Right lobe of liver (tissue), 6 donors: ENCODE data around the gene FBXO8. TPM values are rescaled to one million over a fixed set of nuclear protein-coding genes. Genes with fewer than 3 reads are reported as not detected.

Experiments used
- ATAC-seq, 4 donors: fragments of 200-7000 bp; cut with Tn5 transposase; one replicate each; pipeline ENCODE4 v1.9.1; 2020; ENCODE audit warnings: mild to moderate bottlenecking in 4 of 4, moderate library complexity in 4 of 4
- DNase-seq, 3 donors: peaks; one replicate each; pipeline ENCODE4 v3.0.0-alpha.2; 2020
- H3K27ac ChIP-seq, 3 donors: fragments of 200-600 bp; one replicate each; pipeline ENCODE4 v1.8.0; 2022
- H3K27me3 ChIP-seq, 2 donors: fragments of 200-600 bp; one replicate each; pipeline ENCODE4 v1.8.0; 2022
- H3K36me3 ChIP-seq, 4 donors: fragments of 200-600 bp; sonication (generic) in 1 of 4; one replicate each; pipeline versions ENCODE4 v1.5.1 to v1.8.0; 2017 to 2022; ENCODE audit warnings: control low read depth in 1 of 4
- H3K4me1 ChIP-seq, 4 donors: fragments of 200-600 bp; sonication (generic) in 1 of 4; one replicate each; pipeline versions ENCODE4 v1.5.1 to v1.8.0; 2017 to 2022; ENCODE audit warnings: control low read depth in 1 of 4
- H3K4me3 ChIP-seq, 3 donors: fragments of 200-600 bp; one replicate each; pipeline ENCODE4 v1.8.0; 2022
- H3K9me3 ChIP-seq, 4 donors: fragments of 200-600 bp; sonication (generic) in 1 of 4; one replicate each; pipeline versions ENCODE4 v1.5.1 to v1.8.0; 2017 to 2022; ENCODE audit warnings: control low read depth in 1 of 4
- CTCF ChIP-seq, 4 donors: fragments of 200-600 bp in 3 of 4; fragments of 450-650 bp in 1 of 4; IDR thresholded peaks; one replicate each; pipeline versions ENCODE4 v1.5.1 to v1.8.0; 2016 to 2022; ENCODE audit warnings: antibody characterized with exemption in 4 of 4, mild to moderate bottlenecking in 2 of 4
- POLR2A ChIP-seq: fragments of 450-650 bp; IDR thresholded peaks from one replicate; pipeline ENCODE4 v1.6.1; 2017; ENCODE audit warnings: antibody characterized with exemption, mild to moderate bottlenecking
- whole genome bisulfite sequencing: methylation state at CpG from one replicate; pipeline ENCODE4 v1.1.6; 2018; ENCODE audit warnings: low coverage, low lambda C conversion rate; ENCODE audit not compliant: insufficient coverage; ENCODE audit errors: missing lambda C conversion rate; 5-methylcytosine and 5-hydroxymethylcytosine counted together
- intact Hi-C, 2 donors: fragments of 100-400 bp; cut with DNase I; formaldehyde crosslinking; loops; one replicate each; pipeline versions ENCODE4 v1.11.2 to v1.14.1; 2022
- total RNA-seq, 6 experiments: library from RNA; depleted of rRNA in 2 of 6; stranded (reverse); fragments of >200 nt in 2 of 6; fragmentation: NEBNext Ultra II Directional in 3 of 6; extraction: Animal tissue kit (Norgen Biotek cat#: 25700) in 3 of 6; gene quantifications; one replicate each; pipeline versions ENCODE4 v1.1.0 to v1.2.4, GENCODE V29; 2016 to 2023
- donor health status: DM: no; HTN: yes; CAD: no.
- donor health status: DM: no; HTN: no; CAD: no.
- donor health status: DM: no; HTN: no; CAD: no.
- donor health status: DM: no; HTN: yes; CAD: no.
- donor health status: DM: no; HTN: yes; CAD: no.

The FBXO8 gene
- total RNA-seq, 6 experiments from 2014 or later, result 22.9 to 73.3 (median 29.3) TPM

DNA sequence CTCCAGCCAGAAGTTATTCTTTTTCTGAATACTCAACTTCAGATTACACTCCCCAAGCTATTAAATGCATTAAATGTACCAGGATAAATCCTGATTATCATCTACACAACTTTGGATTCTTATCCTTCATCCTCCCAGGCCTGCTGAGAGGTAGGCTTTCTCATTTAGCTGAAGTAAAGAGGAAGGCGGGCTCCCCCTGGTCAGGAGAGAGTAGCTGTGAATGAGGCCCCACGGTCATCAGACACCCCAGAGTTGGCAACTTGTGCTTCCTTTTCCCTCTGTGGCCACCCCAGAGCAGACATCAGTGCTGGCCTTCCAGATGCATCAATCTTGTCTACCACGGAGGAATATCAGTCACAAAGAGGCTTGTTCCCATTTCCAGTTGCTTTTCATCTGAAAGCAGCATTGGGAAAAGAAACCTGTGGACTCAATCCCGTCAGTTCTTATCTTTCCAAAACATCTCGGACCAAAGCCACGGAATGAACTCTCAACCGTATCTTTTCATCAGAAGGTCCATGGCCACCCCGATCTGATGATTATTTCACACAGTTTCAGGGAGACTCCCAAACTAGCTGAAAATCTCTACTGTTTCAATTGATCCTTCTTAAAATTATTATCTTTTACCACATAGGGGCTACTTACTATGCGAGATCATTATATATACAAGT, 79.2 kb downstream of the FBXO8 start:
- intact Hi-C loops, result no loop called here
- Histone ChIP-seq H3K4me1 (no peaks in the 10 kb centered on the region), H3K27ac (no peak overlapping the region), H3K27me3 (peaks cover 4% of the 10 kb centered on the region in 2 donors), H3K9me3 (no peaks in the 10 kb centered on the region), H3K4me3 (no peak overlapping the region), H3K36me3 (no peaks in the 10 kb centered on the region)
- DNase-seq, result no peak
- TF ChIP-seq CTCF (IDR thresholded peaks at IDR 0.05) (no peak), POLR2A (no peak)
- WGBS, result 45% methylated on average over 9 of the region's 9 CpGs
- ATAC-seq, result no peak

DNA sequence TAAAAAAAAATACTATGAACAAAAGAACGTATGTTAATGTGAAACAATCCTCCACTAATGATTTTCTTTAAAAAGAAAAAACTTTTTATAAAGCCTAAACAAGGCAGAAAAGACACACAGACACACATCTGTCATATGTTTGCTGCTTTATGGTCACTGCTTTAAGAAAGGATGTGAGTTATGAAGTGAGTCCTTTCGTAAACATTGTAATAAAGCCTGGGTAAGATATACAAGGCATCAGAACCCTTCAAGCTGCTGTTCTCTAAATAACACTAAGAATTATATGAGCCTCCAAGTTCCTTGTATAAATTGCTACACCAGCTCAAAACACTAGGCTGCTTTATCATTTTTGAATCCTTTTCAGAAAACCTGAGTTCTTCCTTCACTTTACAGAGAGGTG, 81.6 kb downstream of the FBXO8 start:
- no peaks in the 10 kb centered on the region for H3K36me3 ChIP-seq
- no peak for ATAC-seq
- H3K27ac ChIP-seq, result no peak overlapping the region
- DNase-seq, result no peak
- no peaks in the 10 kb centered on the region for H3K4me1 ChIP-seq
- TF ChIP-seq CTCF (IDR thresholded peaks at IDR 0.05) (no peak), POLR2A (no peak)
- intact Hi-C loops, result no loop called here
- WGBS, result 31% methylated on average over 2 of the region's 2 CpGs
- peaks cover 4 to 5% of the 10 kb centered on the region in 2 donors for H3K27me3 ChIP-seq
- no peaks in the 10 kb centered on the region for H3K9me3 ChIP-seq
- H3K4me3 ChIP-seq, result no peak overlapping the region

DNA sequence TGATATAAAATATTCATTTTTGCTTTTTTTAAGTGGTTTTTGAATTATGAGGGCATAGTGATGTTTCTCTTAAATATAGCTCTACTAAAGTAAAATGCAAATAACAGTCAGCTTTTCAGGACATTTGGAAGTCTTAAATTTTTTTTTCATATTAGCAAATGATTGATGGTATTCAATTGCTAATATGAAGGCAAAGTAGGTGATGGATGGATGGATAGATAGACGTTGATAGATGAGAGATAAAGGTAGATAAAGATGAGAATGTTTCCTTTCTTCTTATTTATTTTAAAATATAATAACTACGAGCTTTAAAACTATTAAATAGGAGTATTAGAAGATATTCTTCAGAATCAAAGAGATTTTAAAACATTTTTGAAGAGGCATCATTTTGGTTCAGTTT, 83.7 kb downstream of the FBXO8 start:
- H3K27me3 ChIP-seq, result peaks cover 4 to 5% of the 10 kb centered on the region in 2 donors
- WGBS, result 16% methylated on average over 2 of the region's 2 CpGs
- no peaks in the 10 kb centered on the region for H3K36me3 ChIP-seq
- no peaks in the 10 kb centered on the region for H3K9me3 ChIP-seq
- H3K4me1 ChIP-seq, result no peaks in the 10 kb centered on the region
- H3K27ac ChIP-seq, result no peak overlapping the region
- intact Hi-C loops, result no loop called here
- H3K4me3 ChIP-seq, result no peak overlapping the region
- TF ChIP-seq CTCF (IDR thresholded peaks at IDR 0.05) (no peak), POLR2A (no peak)
- no peak for DNase-seq
- ATAC-seq, result no peak

- Histone ChIP-seq H3K36me3 (no peaks in the 10 kb centered on the region), H3K27me3 (peaks cover 4 to 5% of the 10 kb centered on the region in 2 donors), H3K27ac (no peak overlapping the region), H3K4me1 (no peaks in the 10 kb centered on the region), H3K9me3 (no peaks in the 10 kb centered on the region), H3K4me3 (no peak overlapping the region)
- WGBS, result 57% methylated on average over 4 of the region's 4 CpGs
- DNase-seq, result no peak
- intact Hi-C loops, result no loop called here
- no peak for ATAC-seq
- TF ChIP-seq CTCF (IDR thresholded peaks at IDR 0.05) (no peak), POLR2A (no peak)
Observed at GRCh38 chr4:174198828-174199227, 84.6 kb downstream of the FBXO8 start.
